Caco-2 (cell line): ENCODE results near the gene CXCL8. TPM values are rescaled to one million over a fixed set of nuclear protein-coding genes. Genes with fewer than 3 reads are reported as not detected.

Experiments
- BruUV-seq: library from RNA; stranded (reverse); fragments of 400-500 nt; replicated peaks from 2 replicates; lab custom pipeline; 2021; lab: Mats Ljungman, UMichigan
- CTCF ChIA-PET: fragments of 300-600 bp; sonication (Branson Sonifier 250); formaldehyde crosslinking; loops from one replicate; lab custom pipeline; 2022; ENCODE audit warnings: antibody characterized with exemption; lab: Charles Lee
- POLR2A ChIA-PET: fragments of 300-600 bp; sonication (Branson Sonifier 250); formaldehyde crosslinking; loops from one replicate; lab custom pipeline; 2022; ENCODE audit warnings: antibody characterized with exemption; lab: Charles Lee
- DNase-seq, 2 experiments: peaks; one replicate each; pipeline versions ENCODE4 v3.0.0 to v3.0.0-alpha.2; 2020 to 2022
- H3K27me3 ChIP-seq: replicated peaks from 2 replicates; pipeline ENCODE4 v1.6.0; 2011; ENCODE audit warnings: low read length; ENCODE audit not compliant: control insufficient read depth, insufficient read depth
- H3K36me3 ChIP-seq: 2 replicates; pipeline ENCODE4 v1.5.1; 2011; ENCODE audit warnings: low read length; ENCODE audit not compliant: control insufficient read depth, insufficient read depth
- H3K4me1 ChIP-seq: fragments of 250-450 bp; sonication (Bioruptor Pico); 2 replicates; pipeline ENCODE4 v1.5.1; 2020; ENCODE audit warnings: mild to moderate bottlenecking
- H3K4me3 ChIP-seq: 2 replicates; pipeline ENCODE4 v1.5.1; 2011; ENCODE audit warnings: low read depth, mild to moderate bottlenecking, control low read depth, low read length
- H3K9me3 ChIP-seq: fragments of 250-450 bp; sonication (Bioruptor Pico); 2 replicates; pipeline ENCODE4 v1.5.1; 2020; ENCODE audit warnings: mild to moderate bottlenecking, moderate library complexity
- H3K27ac Mint-ChIP-seq: one replicate; pipeline ENCODE4 v1.8.0; 2022; ENCODE audit warnings: mixed read lengths; ENCODE audit not compliant: unreplicated experiment
- H3K27me3 Mint-ChIP-seq: one replicate; pipeline ENCODE4 v1.8.0; 2022; ENCODE audit warnings: mixed read lengths; ENCODE audit not compliant: insufficient read depth, unreplicated experiment
- H3K36me3 Mint-ChIP-seq: one replicate; pipeline ENCODE4 v1.8.0; 2022; ENCODE audit warnings: mild to moderate bottlenecking, mixed read lengths; ENCODE audit not compliant: insufficient read depth, unreplicated experiment
- H3K4me1 Mint-ChIP-seq: one replicate; pipeline ENCODE4 v1.8.0; 2022; ENCODE audit warnings: low read depth, mixed read lengths; ENCODE audit not compliant: unreplicated experiment
- H3K4me3 Mint-ChIP-seq: one replicate; pipeline ENCODE4 v1.8.0; 2022; ENCODE audit warnings: mild to moderate bottlenecking, moderate library complexity, mixed read lengths; ENCODE audit not compliant: unreplicated experiment
- H3K9me3 Mint-ChIP-seq: one replicate; pipeline ENCODE4 v1.8.0; 2022; ENCODE audit warnings: mixed read lengths; ENCODE audit not compliant: unreplicated experiment
- intact Hi-C: fragments of 100-400 bp; cut with micrococcal nuclease; formaldehyde crosslinking; loops from one replicate; pipeline ENCODE4 v1.10.0; 2022; ENCODE audit not compliant: unreplicated experiment
- total RNA-seq: library from RNA; stranded (reverse); gene quantifications from 2 replicates; pipeline ENCODE4 v1.2.3, GENCODE V29; 2022
- TF ChIP-seq, protein P1 (sequence below), 2 experiments: fragments of 200-600 bp in 1 of 2; IDR thresholded peaks; 1 replicate in 1 of 2; 2 replicates in 1 of 2; pipeline versions ENCODE4 v1.5.1 to v1.8.0; 2011 to 2022; ENCODE audit warnings: antibody characterized with exemption in 1 of 2, control low read depth in 1 of 2, inconsistent platforms in 1 of 2, low read depth in 1 of 2, low read length in 1 of 2, mild to moderate bottlenecking in 1 of 2, moderate library complexity in 1 of 2; ENCODE audit not compliant: insufficient read depth in 1 of 2, severe bottlenecking in 1 of 2, unreplicated experiment in 1 of 2

CXCL8 gene
- total RNA-seq, 1 experiment from 2014 or later, result 0.18 TPM

DNA sequence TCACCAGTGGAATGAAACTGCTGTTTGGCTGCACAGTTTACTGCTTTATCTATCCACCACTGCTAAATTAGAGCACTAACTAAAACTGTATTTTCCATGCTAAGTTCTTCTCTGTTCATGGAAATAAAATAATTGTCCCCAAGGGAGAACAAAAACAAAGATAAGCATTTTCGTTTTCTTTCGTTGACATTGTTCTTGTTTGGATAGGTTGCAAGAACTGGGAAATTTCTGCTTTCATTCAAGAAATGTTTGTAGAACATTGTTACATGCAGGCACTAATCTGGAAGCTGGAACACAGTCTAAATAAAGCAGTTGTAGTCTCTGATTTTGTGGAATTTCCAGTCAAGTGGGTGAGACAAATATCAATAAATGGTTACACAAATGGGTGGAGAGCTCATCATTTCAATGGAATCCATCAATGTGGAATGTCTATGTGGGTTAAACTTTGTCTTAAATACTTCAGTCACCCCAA is 5.8 kb upstream of the CXCL8 start:
- H3K36me3 ChIP-seq, result no peaks in the 10 kb centered on the region
- no peaks in the 10 kb centered on the region for H3K4me1 ChIP-seq
- Mint-ChIP-seq H3K4me3 (no peak overlapping the region), H3K4me1 (no peaks in the 10 kb centered on the region), H3K27ac (no peak overlapping the region), H3K27me3 (no peaks in the 10 kb centered on the region), H3K36me3 (no peaks in the 10 kb centered on the region), H3K9me3 (no peaks in the 10 kb centered on the region)
- no peak for DNase-seq
- H3K9me3 ChIP-seq, result no peaks in the 10 kb centered on the region
- TF ChIP-seq, protein P1, sequence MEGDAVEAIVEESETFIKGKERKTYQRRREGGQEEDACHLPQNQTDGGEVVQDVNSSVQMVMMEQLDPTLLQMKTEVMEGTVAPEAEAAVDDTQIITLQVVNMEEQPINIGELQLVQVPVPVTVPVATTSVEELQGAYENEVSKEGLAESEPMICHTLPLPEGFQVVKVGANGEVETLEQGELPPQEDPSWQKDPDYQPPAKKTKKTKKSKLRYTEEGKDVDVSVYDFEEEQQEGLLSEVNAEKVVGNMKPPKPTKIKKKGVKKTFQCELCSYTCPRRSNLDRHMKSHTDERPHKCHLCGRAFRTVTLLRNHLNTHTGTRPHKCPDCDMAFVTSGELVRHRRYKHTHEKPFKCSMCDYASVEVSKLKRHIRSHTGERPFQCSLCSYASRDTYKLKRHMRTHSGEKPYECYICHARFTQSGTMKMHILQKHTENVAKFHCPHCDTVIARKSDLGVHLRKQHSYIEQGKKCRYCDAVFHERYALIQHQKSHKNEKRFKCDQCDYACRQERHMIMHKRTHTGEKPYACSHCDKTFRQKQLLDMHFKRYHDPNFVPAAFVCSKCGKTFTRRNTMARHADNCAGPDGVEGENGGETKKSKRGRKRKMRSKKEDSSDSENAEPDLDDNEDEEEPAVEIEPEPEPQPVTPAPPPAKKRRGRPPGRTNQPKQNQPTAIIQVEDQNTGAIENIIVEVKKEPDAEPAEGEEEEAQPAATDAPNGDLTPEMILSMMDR (IDR thresholded peaks at IDR 0.05; ENCODE audit: insufficient read depth in 1 of 2, low read depth in 1 of 2, low read length in 1 of 2, severe bottlenecking in 1 of 2, unreplicated experiment in 1 of 2), result no peak
- CTCF ChIA-PET, result no interaction called here
- no peak overlapping the region for H3K4me3 ChIP-seq
- no peaks in the 10 kb centered on the region for H3K27me3 ChIP-seq
- POLR2A ChIA-PET, result no interaction called here
- no TSS peak for BruUV-seq
- intact Hi-C loops, result no loop called here

DNA sequence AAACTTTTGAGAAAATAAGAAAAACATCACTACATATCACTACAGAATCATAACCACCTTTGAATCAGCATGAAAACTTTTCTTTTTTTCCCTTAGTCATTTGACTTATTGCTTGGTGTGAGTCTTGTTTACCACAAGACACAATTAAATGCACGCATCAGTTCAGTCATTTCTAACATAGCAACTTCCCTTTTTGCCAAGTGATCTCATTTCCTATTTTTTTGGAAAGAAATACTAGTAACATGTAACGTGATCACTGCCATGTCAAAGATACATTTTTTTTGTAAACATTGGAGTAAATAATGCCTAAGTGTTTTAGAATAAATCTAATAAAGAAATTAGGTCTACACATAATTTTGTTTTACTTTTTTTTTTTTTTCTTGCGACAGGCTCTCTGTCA is 5.1 kb upstream of the CXCL8 start:
- TF ChIP-seq, protein P1 (IDR thresholded peaks at IDR 0.05; ENCODE audit: insufficient read depth in 1 of 2, low read depth in 1 of 2, low read length in 1 of 2, severe bottlenecking in 1 of 2, unreplicated experiment in 1 of 2), result no peak
- H3K4me3 Mint-ChIP-seq, result no peak overlapping the region
- ChIA-PET CTCF (no interaction called here), POLR2A (no interaction called here)
- no peaks in the 10 kb centered on the region for H3K4me1 Mint-ChIP-seq
- no peak overlapping the region for H3K27ac Mint-ChIP-seq
- BruUV-seq, result no TSS peak
- H3K9me3 Mint-ChIP-seq, result no peaks in the 10 kb centered on the region
- intact Hi-C loops, result no loop called here
- no peaks in the 10 kb centered on the region for H3K27me3 ChIP-seq
- no peak for DNase-seq
- H3K9me3 ChIP-seq, result no peaks in the 10 kb centered on the region
- no peaks in the 10 kb centered on the region for H3K27me3 Mint-ChIP-seq
- no peaks in the 10 kb centered on the region for H3K36me3 Mint-ChIP-seq
- no peaks in the 10 kb centered on the region for H3K36me3 ChIP-seq
- H3K4me1 ChIP-seq, result no peaks in the 10 kb centered on the region
- no peak overlapping the region for H3K4me3 ChIP-seq

DNA sequence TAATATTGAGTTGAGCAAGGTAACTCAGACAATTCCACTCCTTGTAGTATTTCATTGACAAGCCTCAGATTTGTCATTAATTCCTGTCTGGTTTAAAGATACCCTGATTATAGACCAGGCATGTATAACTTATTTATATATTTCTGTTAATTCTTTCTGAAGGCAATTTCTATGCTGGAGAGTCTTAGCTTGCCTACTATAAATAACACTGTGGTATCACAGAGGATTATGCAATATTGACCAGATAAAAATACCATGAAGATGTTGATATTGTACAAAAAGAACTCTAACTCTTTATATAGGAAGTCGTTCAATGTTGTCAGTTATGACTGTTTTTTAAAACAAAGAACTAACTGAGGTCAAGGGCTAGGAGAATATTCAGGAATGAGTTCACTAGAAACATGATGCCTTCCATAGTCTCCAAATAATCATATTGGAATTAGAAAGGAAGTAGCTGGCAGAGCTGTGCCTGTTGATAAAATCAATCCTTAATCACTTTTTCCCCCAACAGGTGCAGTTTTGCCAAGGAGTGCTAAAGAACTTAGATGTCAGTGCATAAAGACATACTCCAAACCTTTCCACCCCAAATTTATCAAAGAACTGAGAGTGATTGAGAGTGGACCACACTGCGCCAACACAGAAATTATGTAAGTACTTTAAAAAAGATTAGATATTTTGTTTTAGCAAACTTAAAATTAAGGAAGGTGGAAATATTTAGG is 821 bp downstream of the CXCL8 start:
- CTCF ChIA-PET, result no interaction called here
- Mint-ChIP-seq H3K9me3 (no peaks in the 10 kb centered on the region), H3K27ac (no peak overlapping the region), H3K4me3 (no peak overlapping the region), H3K27me3 (no peaks in the 10 kb centered on the region), H3K4me1 (no peaks in the 10 kb centered on the region), H3K36me3 (no peaks in the 10 kb centered on the region)
- DNase-seq, result no peak
- Histone ChIP-seq H3K36me3 (no peaks in the 10 kb centered on the region), H3K9me3 (no peaks in the 10 kb centered on the region), H3K4me3 (no peak overlapping the region), H3K27me3 (no peaks in the 10 kb centered on the region), H3K4me1 (no peaks in the 10 kb centered on the region)
- POLR2A ChIA-PET, result no interaction called here
- BruUV-seq, result no TSS peak
- TF ChIP-seq, protein P1 (IDR thresholded peaks at IDR 0.05; ENCODE audit: insufficient read depth in 1 of 2, low read depth in 1 of 2, low read length in 1 of 2, severe bottlenecking in 1 of 2, unreplicated experiment in 1 of 2), result no peak
- intact Hi-C loops, result no loop called here
